ENCODE results near the gene ACAD11. TPM values are rescaled to one million over a fixed set of nuclear protein-coding genes. Genes with fewer than 3 reads are reported as not detected.

ACAD11 gene
- total RNA-seq, 1 donor from 2014 or later: 21.8 TPM

DNA sequence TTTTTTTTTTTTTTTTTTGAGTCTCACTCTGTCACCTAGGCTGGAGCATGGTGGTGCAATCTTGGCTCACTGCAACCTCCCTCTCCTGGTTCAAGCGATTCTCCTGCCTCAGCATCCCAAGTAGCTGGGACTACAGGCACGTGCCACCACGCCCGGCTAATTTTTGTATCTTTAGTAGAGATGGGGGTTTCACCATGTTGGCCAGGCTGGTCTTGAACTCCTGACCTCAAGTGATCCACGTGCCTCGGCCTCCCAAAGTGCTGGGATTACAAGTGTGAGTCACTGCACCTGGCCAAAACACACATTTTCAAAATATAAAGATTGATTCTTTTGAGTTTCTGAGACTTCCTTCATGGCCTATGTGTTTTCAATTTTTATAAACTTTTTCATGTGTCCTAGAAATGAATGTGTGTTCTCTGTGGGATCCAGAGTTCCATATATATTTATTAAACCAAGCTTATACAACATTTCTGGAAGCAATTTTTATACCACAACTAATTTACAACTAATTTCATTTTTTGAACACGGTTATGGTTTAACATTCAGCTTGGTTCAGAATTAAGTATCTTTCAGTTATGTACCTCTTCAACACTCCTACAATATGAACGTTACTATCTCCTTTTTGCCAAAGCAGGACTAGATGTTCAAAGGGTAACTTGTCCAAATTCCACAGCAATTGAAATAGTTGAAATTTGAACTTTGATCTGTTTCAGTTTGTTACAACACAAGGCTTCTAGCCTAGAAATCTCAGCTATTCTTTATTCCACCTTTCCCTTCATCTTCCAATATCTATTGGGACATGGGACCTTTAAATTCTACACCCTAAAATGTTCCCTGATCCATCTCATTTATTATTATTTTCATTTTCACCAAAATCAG is 1.5 kb downstream of the ACAD11 start:
- Mint-ChIP-seq H3K27ac (no peak overlapping the region), H3K27me3 (ENCODE audit: low read depth) (no peaks in the 10 kb centered on the region), H3K36me3 (no peaks in the 10 kb centered on the region), H3K4me3 (peak overlapping the region; percentile 95), H3K4me1 (peaks cover 27% of the 10 kb centered on the region), H3K9me3 (no peaks in the 10 kb centered on the region)
- no peak for DNase-seq (ENCODE audit: low spot score in 2 of 2, unreplicated experiment in 2 of 2)
- TF ChIP-seq, protein P1, sequence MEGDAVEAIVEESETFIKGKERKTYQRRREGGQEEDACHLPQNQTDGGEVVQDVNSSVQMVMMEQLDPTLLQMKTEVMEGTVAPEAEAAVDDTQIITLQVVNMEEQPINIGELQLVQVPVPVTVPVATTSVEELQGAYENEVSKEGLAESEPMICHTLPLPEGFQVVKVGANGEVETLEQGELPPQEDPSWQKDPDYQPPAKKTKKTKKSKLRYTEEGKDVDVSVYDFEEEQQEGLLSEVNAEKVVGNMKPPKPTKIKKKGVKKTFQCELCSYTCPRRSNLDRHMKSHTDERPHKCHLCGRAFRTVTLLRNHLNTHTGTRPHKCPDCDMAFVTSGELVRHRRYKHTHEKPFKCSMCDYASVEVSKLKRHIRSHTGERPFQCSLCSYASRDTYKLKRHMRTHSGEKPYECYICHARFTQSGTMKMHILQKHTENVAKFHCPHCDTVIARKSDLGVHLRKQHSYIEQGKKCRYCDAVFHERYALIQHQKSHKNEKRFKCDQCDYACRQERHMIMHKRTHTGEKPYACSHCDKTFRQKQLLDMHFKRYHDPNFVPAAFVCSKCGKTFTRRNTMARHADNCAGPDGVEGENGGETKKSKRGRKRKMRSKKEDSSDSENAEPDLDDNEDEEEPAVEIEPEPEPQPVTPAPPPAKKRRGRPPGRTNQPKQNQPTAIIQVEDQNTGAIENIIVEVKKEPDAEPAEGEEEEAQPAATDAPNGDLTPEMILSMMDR (IDR thresholded peaks at IDR 0.05; ENCODE audit: unreplicated experiment): no peak

DNA sequence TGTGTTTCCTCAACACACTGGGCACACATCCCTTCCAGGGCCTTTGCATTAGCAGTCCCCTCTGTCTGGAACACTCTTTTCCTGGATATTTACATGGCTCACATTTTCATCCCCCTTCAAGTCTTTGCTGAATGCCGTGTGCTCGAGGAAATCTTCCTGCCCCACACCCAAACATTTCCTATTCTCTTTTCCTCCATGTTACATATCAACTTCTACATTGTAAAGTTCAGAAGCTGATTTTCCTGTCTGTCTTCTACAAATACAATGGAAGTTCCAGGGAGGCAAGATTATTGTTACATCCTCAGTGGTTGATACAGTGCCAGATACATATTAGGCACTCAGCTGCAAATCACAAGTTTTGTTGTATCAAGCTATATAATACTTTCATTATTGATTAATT is 4.1 kb downstream of the ACAD11 start:
- Mint-ChIP-seq H3K27me3 (ENCODE audit: low read depth) (no peaks in the 10 kb centered on the region), H3K4me1 (peaks cover 11% of the 10 kb centered on the region)
- TF ChIP-seq, protein P1 (IDR thresholded peaks at IDR 0.05; ENCODE audit: unreplicated experiment): no peak

DNA sequence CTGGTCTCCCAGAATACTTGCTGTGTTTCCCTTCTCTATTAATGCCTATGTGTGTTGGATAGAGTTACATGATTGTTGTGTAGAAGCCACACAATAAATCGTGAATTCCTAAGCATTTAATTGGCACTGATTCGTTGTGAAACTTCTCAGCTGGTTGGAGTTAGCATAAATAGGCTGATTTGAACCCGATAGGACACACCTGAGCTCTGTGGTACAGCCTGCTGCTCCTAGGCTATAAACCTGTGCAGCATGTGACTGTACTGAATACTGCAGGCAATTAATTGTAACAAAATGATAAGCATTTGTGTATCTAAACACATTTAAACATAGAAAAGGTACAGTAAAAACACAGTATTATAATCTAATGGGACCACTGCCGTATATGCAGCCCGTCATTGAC is 4.9 kb downstream of the ACAD11 start:
- Mint-ChIP-seq H3K27ac (no peak overlapping the region), H3K36me3 (no peaks in the 10 kb centered on the region), H3K4me1 (peaks cover 11% of the 10 kb centered on the region), H3K4me3 (no peak overlapping the region), H3K9me3 (no peaks in the 10 kb centered on the region), H3K27me3 (ENCODE audit: low read depth) (no peaks in the 10 kb centered on the region)
- DNase-seq (ENCODE audit: low spot score in 2 of 2, unreplicated experiment in 2 of 2): no peak
- TF ChIP-seq, protein P1 (IDR thresholded peaks at IDR 0.05; ENCODE audit: unreplicated experiment): no peak

More for the DNA sequence above, 4.1 kb downstream of the ACAD11 start:
- no peaks in the 10 kb centered on the region for H3K9me3 Mint-ChIP-seq
- DNase-seq (ENCODE audit: low spot score in 2 of 2, unreplicated experiment in 2 of 2): no peak
- H3K27ac Mint-ChIP-seq: no peak overlapping the region
- no peaks in the 10 kb centered on the region for H3K36me3 Mint-ChIP-seq
- H3K4me3 Mint-ChIP-seq: no peak overlapping the region

DNA sequence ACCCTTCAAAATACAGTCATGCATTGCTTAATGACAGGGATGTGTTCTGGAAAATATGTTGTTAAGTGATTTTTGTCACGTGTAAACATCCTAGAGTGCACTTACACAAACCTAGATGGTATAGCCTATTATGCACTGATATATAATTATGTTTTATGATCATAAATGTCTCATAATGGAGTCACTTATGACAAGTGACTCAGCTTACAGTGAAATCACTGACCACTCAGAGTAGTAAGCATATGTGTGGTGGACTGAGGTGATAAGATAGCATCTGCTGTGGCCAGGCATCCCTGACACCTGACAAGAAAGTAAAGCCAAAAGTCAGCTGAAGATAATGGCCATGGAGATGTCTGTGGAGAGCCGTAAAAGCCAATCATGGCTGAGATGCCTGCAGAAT is 5.4 kb downstream of the ACAD11 start:
- Mint-ChIP-seq H3K36me3 (no peaks in the 10 kb centered on the region), H3K9me3 (no peaks in the 10 kb centered on the region), H3K4me3 (no peak overlapping the region), H3K4me1 (peaks cover 11% of the 10 kb centered on the region), H3K27me3 (ENCODE audit: low read depth) (no peaks in the 10 kb centered on the region), H3K27ac (no peak overlapping the region)
- no peak for DNase-seq (ENCODE audit: low spot score in 2 of 2, unreplicated experiment in 2 of 2)
- TF ChIP-seq, protein P1 (IDR thresholded peaks at IDR 0.05; ENCODE audit: unreplicated experiment): no peak

DNA sequence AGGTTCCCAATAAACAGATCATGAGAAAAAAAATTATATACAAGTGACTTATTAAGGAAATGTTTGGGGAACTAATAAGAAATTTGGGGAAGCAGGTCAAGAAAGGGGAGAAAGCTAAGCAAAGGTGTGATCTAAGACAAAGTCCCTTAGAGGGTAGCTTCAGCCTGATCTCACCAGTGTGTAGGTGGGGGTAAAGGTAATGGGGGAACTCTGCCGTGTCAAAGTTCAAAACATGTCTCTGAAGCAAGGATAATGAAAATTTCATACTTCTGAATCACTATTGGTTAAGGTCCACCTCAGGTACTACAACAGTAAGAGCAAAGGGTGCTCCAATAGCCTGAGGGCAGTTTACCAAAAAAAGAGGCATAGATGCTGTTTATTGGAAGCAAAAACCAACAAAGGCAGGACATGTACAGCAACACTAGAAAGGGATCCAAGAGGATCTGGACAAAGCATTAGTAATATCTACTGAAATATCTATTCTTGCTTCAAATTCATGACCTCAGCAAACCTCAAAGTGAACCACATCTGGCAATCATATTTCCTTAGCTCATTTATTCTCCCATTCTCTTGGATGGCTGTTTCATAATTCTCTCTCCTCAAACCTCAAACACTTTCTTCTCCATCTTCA is 6.9 kb downstream of the ACAD11 start:
- H3K4me1 Mint-ChIP-seq: peaks cover 3% of the 10 kb centered on the region
- no peak for DNase-seq (ENCODE audit: low spot score in 2 of 2, unreplicated experiment in 2 of 2)
- no peaks in the 10 kb centered on the region for H3K36me3 Mint-ChIP-seq
- no peak overlapping the region for H3K4me3 Mint-ChIP-seq
- H3K27ac Mint-ChIP-seq: no peak overlapping the region
- TF ChIP-seq, protein P1 (IDR thresholded peaks at IDR 0.05; ENCODE audit: unreplicated experiment): no peak
- H3K27me3 Mint-ChIP-seq (ENCODE audit: low read depth): no peaks in the 10 kb centered on the region
- H3K9me3 Mint-ChIP-seq: no peaks in the 10 kb centered on the region

Data from mesothelial cell of epicardium (in vitro differentiated cells).